ENCODE results near the gene PTPRD. TPM values are rescaled to one million over a fixed set of nuclear protein-coding genes. Genes with fewer than 3 reads are reported as not detected.

Gene PTPRD
- total RNA-seq, 2 donors from 2014 or later, result 97.4 to 101 TPM

- 95 to 97% methylated on average over 3 of the region's 4 CpGs for WGBS, 2 experiments (ENCODE audit: insufficient coverage in 1 of 2, insufficient read length in 1 of 2)
- Histone ChIP-seq H3K27ac (ENCODE audit: low read depth, low read length) (no peak overlapping the region), H3K4me3 (ENCODE audit: low read length) (no peak overlapping the region), H3K9ac (ENCODE audit: extremely low read depth, low read length, poor library complexity, severe bottlenecking) (no peak overlapping the region), H3K4me1 (ENCODE audit: control insufficient read depth, insufficient read depth, low read length) (no peaks in the 10 kb centered on the region), H3K36me3 (ENCODE audit: control insufficient read depth, insufficient read depth, low read length) (no peaks in the 10 kb centered on the region), H3K27me3 (ENCODE audit: control insufficient read depth, insufficient read depth, low read length, poor library complexity, severe bottlenecking) (no peaks in the 10 kb centered on the region), H3K9me3 (ENCODE audit: control insufficient read depth, low read length) (no peaks in the 10 kb centered on the region)
- Mint-ChIP-seq H3K9me3 (no peaks in the 10 kb centered on the region), H3K27ac (no peak overlapping the region), H3K4me1 (peaks cover 3% of the 10 kb centered on the region), H3K4me3 (no peak overlapping the region), H3K27me3 (ENCODE audit: insufficient read depth) (no peaks in the 10 kb centered on the region), H3K36me3 (ENCODE audit: low read depth) (no peaks in the 10 kb centered on the region)
- no peak for DNase-seq
- TF ChIP-seq CTCF (conservative IDR thresholded peaks at IDR 0.05), result no peak
These were observed 860.8 kb downstream of the PTPRD start for GRCh38 chr9:9751996-9752395.

GRCh38 chr9:9750719-9751118 lies 862.1 kb downstream of the PTPRD start:
- no peak for TF ChIP-seq CTCF (conservative IDR thresholded peaks at IDR 0.05)
- WGBS, 2 experiments (ENCODE audit: insufficient coverage in 1 of 2, insufficient read length in 1 of 2), result 94% methylated on average over 3 of the region's 3 CpGs
- Mint-ChIP-seq H3K4me1 (peaks cover 5% of the 10 kb centered on the region), H3K4me3 (no peak overlapping the region), H3K9me3 (no peaks in the 10 kb centered on the region), H3K27ac (no peak overlapping the region), H3K27me3 (ENCODE audit: insufficient read depth) (no peaks in the 10 kb centered on the region), H3K36me3 (ENCODE audit: low read depth) (no peaks in the 10 kb centered on the region)
- no peaks in the 10 kb centered on the region for H3K27me3 ChIP-seq (ENCODE audit: control insufficient read depth, insufficient read depth, low read length, poor library complexity, severe bottlenecking)
- H3K27ac ChIP-seq (ENCODE audit: low read depth, low read length), result no peak overlapping the region
- no peak overlapping the region for H3K4me3 ChIP-seq (ENCODE audit: low read length)
- no peak overlapping the region for H3K9ac ChIP-seq (ENCODE audit: extremely low read depth, low read length, poor library complexity, severe bottlenecking)
- H3K4me1 ChIP-seq (ENCODE audit: control insufficient read depth, insufficient read depth, low read length), result no peaks in the 10 kb centered on the region
- no peak for DNase-seq
- H3K36me3 ChIP-seq (ENCODE audit: control insufficient read depth, insufficient read depth, low read length), result no peaks in the 10 kb centered on the region
- H3K9me3 ChIP-seq (ENCODE audit: control insufficient read depth, low read length), result no peaks in the 10 kb centered on the region

- DNase-seq, result no peak
- Histone ChIP-seq H3K9ac (ENCODE audit: extremely low read depth, low read length, poor library complexity, severe bottlenecking) (no peak overlapping the region), H3K4me3 (ENCODE audit: low read length) (no peak overlapping the region), H3K36me3 (ENCODE audit: control insufficient read depth, insufficient read depth, low read length) (no peaks in the 10 kb centered on the region), H3K4me1 (ENCODE audit: control insufficient read depth, insufficient read depth, low read length) (no peaks in the 10 kb centered on the region), H3K9me3 (ENCODE audit: control insufficient read depth, low read length) (no peaks in the 10 kb centered on the region), H3K27me3 (ENCODE audit: control insufficient read depth, insufficient read depth, low read length, poor library complexity, severe bottlenecking) (no peaks in the 10 kb centered on the region), H3K27ac (ENCODE audit: low read depth, low read length) (no peak overlapping the region)
- no peak overlapping the region for H3K27ac Mint-ChIP-seq
- no CpG with 5 or more reads among the region's 1 CpG for WGBS, 2 experiments (ENCODE audit: insufficient coverage in 1 of 2, insufficient read length in 1 of 2)
- H3K27me3 Mint-ChIP-seq (ENCODE audit: insufficient read depth), result no peaks in the 10 kb centered on the region
- H3K4me3 Mint-ChIP-seq, result no peak overlapping the region
- no peaks in the 10 kb centered on the region for H3K9me3 Mint-ChIP-seq
- no peak for TF ChIP-seq CTCF (conservative IDR thresholded peaks at IDR 0.05)
- no peaks in the 10 kb centered on the region for H3K36me3 Mint-ChIP-seq (ENCODE audit: low read depth)
- H3K4me1 Mint-ChIP-seq, result peaks cover 5% of the 10 kb centered on the region
These were observed 863.2 kb downstream of the PTPRD start for GRCh38 chr9:9749591-9749990.

Measured in endodermal cell (in vitro differentiated cells).